GM23338 (cell line): Measurements from ENCODE around the gene KANK3. TPM values are rescaled to one million over a fixed set of nuclear protein-coding genes. Genes with fewer than 3 reads are reported as not detected.
A peak's percentile ranks its signal among the peaks of the same experiment; 100 is the strongest.

Experiments
- ATAC-seq: fragments of 200-7000 bp; cut with Tn5 transposase; 3 replicates; pipeline ENCODE4 v1.9.1; 2020
- DNase-seq: peaks from one replicate; pipeline ENCODE4 v3.0.0-alpha.2; 2015; ENCODE audit warnings: low spot score
- H2AFZ ChIP-seq: fragments of 200-600 bp; sonication (generic); 2 replicates; pipeline ENCODE4 v1.8.0; 2016; ENCODE audit warnings: antibody characterized with exemption, mild to moderate bottlenecking, moderate library complexity
- H3F3A ChIP-seq: fragments of 200-600 bp; sonication (generic); replicated peaks from 2 replicates; pipeline ENCODE4 v1.8.0; 2017; ENCODE audit warnings: antibody characterized with exemption, mixed run types, low read depth
- H3K27ac ChIP-seq: fragments of 200-600 bp; sonication (generic); 2 replicates; pipeline ENCODE4 v1.6.1; 2016; ENCODE audit warnings: low read depth
- H3K27me3 ChIP-seq: fragments of 200-600 bp; sonication (generic); 2 replicates; pipeline ENCODE4 v1.8.0; 2016; ENCODE audit warnings: mild to moderate bottlenecking, mixed run types, moderate library complexity; ENCODE audit not compliant: insufficient read depth
- H3K36me3 ChIP-seq: fragments of 200-600 bp; sonication (generic); 2 replicates; pipeline ENCODE4 v1.8.0; 2016; ENCODE audit warnings: mild to moderate bottlenecking; ENCODE audit not compliant: insufficient read depth
- H3K4me1 ChIP-seq: fragments of 200-600 bp; sonication (generic); 2 replicates; pipeline ENCODE4 v1.8.0; 2016; ENCODE audit warnings: mild to moderate bottlenecking, moderate library complexity; ENCODE audit not compliant: insufficient read depth
- H3K4me2 ChIP-seq: fragments of 200-600 bp; sonication (generic); 2 replicates; pipeline ENCODE4 v1.7.1; 2017; ENCODE audit warnings: mixed run types
- H3K4me3 ChIP-seq: fragments of 200-600 bp; sonication (generic); 2 replicates; pipeline ENCODE4 v1.6.1; 2016; ENCODE audit warnings: mixed run types
- H3K79me2 ChIP-seq: fragments of 200-600 bp; sonication (generic); replicated peaks from 2 replicates; pipeline ENCODE4 v1.8.0; 2017; ENCODE audit warnings: mild to moderate bottlenecking; ENCODE audit not compliant: insufficient read depth
- H3K9me2 ChIP-seq: fragments of 200-600 bp; sonication (generic); 2 replicates; pipeline ENCODE4 v1.8.0; 2017; ENCODE audit not compliant: insufficient read depth
- H4K20me1 ChIP-seq: fragments of 200-600 bp; sonication (generic); replicated peaks from 2 replicates; pipeline ENCODE4 v1.8.0; 2017; ENCODE audit warnings: mild to moderate bottlenecking; ENCODE audit not compliant: insufficient read depth
- H3K27ac Mint-ChIP-seq: 2 replicates; pipeline ENCODE4 v1.8.0; 2020; ENCODE audit warnings: inconsistent platforms, mild to moderate bottlenecking, moderate library complexity, mixed read lengths
- H3K27me3 Mint-ChIP-seq: 3 replicates; pipeline ENCODE4 v1.8.0; 2022; ENCODE audit warnings: low read depth, mild to moderate bottlenecking, moderate library complexity, mixed read lengths, inconsistent platforms; ENCODE audit not compliant: insufficient read depth, poor library complexity
- H3K36me3 Mint-ChIP-seq: 3 replicates; pipeline ENCODE4 v1.8.0; 2021; ENCODE audit warnings: low read depth, mild to moderate bottlenecking, inconsistent platforms, moderate library complexity, mixed read lengths
- H3K4me1 Mint-ChIP-seq: 3 replicates; pipeline ENCODE4 v1.8.0; 2020; ENCODE audit warnings: mild to moderate bottlenecking, inconsistent platforms, mixed read lengths
- H3K4me3 Mint-ChIP-seq: 3 replicates; pipeline ENCODE4 v1.8.0; 2021; ENCODE audit warnings: moderate library complexity, mild to moderate bottlenecking, inconsistent platforms, mixed read lengths
- H3K9me3 Mint-ChIP-seq: 3 replicates; pipeline ENCODE4 v1.8.0; 2020; ENCODE audit warnings: moderate library complexity, mild to moderate bottlenecking, inconsistent platforms, mixed read lengths
- CREB1 ChIP-seq: fragments of 250-450 bp; sonication (Bioruptor Pico); IDR thresholded peaks from 2 replicates; pipeline ENCODE4 v1.5.0; 2020; ENCODE audit warnings: low read depth, mild to moderate bottlenecking, moderate library complexity
- EZH2 ChIP-seq: fragments of 200-600 bp; sonication (generic); IDR thresholded peaks from one replicate; pipeline ENCODE4 v1.8.0; 2017; ENCODE audit warnings: antibody characterized with exemption, mild to moderate bottlenecking, low read depth; ENCODE audit not compliant: unreplicated experiment
- EZH2phosphoT487 ChIP-seq: fragments of 200-600 bp; sonication (generic); IDR thresholded peaks from one replicate; pipeline ENCODE4 v1.8.1; 2018; ENCODE audit warnings: antibody characterized with exemption; ENCODE audit not compliant: unreplicated experiment
- JUNB ChIP-seq: IDR thresholded peaks from one replicate; pipeline ENCODE4 v1.6.1; 2016; ENCODE audit warnings: antibody characterized with exemption; ENCODE audit not compliant: unreplicated experiment
- NANOG ChIP-seq: IDR thresholded peaks from 2 replicates; pipeline ENCODE4 v1.6.1; 2016; ENCODE audit warnings: antibody characterized with exemption, borderline replicate concordance
- POLR2AphosphoS5 ChIP-seq: IDR thresholded peaks from 2 replicates; pipeline ENCODE4 v1.6.1; 2016; ENCODE audit warnings: antibody characterized with exemption, low read depth
- REST ChIP-seq: IDR thresholded peaks from one replicate; pipeline ENCODE4 v1.6.1; 2018; ENCODE audit warnings: antibody characterized with exemption; ENCODE audit not compliant: unreplicated experiment
- STAT1 ChIP-seq: IDR thresholded peaks from one replicate; pipeline ENCODE4 v1.6.1; 2016; ENCODE audit warnings: antibody characterized with exemption; ENCODE audit not compliant: unreplicated experiment
- ZNF331 ChIP-seq: fragments of 250-450 bp; sonication (Bioruptor Pico); IDR thresholded peaks from 2 replicates; pipeline ENCODE4 v1.5.0; 2020; ENCODE audit warnings: low read depth, mild to moderate bottlenecking, moderate library complexity
- ZNF462 ChIP-seq: fragments of 250-450 bp; sonication (Bioruptor Pico); IDR thresholded peaks from 2 replicates; pipeline ENCODE4 v1.5.0; 2020; ENCODE audit warnings: mild to moderate bottlenecking, moderate library complexity
- polyA plus RNA-seq: library from polyadenylated mRNA; unstranded; fragments of >200 nt; fragmentation: Nextera tagmentation; extraction: Ambion mirVana; gene quantifications from 2 replicates; pipeline ENCODE4 v1.2.1, GENCODE V29; 2016
- total RNA-seq: library from RNA; depleted of rRNA; stranded (reverse); fragments of >200 nt; shearing (Covaris generic); gene quantifications from 2 replicates; pipeline ENCODE4 v1.2.3, GENCODE V29; 2014

Gene KANK3
- total and polyA plus RNA-seq, 2 experiments from 2014 or later = 2.0 to 9.3 TPM

GRCh38 chr19:8390617-8390981 is 47.5 kb upstream of the KANK3 start:
- TF ChIP-seq CREB1 (CRISPR knock-in tag) (0 out of 2 replicates have a peak, but pooled peaks have one; percentile 18), JUNB (no peak), ZNF462 (CRISPR knock-in tag) (no peak)
- peak overlapping the region; percentile 48; the same call in 1 of the 2 replicates for H3K27ac Mint-ChIP-seq

DNA sequence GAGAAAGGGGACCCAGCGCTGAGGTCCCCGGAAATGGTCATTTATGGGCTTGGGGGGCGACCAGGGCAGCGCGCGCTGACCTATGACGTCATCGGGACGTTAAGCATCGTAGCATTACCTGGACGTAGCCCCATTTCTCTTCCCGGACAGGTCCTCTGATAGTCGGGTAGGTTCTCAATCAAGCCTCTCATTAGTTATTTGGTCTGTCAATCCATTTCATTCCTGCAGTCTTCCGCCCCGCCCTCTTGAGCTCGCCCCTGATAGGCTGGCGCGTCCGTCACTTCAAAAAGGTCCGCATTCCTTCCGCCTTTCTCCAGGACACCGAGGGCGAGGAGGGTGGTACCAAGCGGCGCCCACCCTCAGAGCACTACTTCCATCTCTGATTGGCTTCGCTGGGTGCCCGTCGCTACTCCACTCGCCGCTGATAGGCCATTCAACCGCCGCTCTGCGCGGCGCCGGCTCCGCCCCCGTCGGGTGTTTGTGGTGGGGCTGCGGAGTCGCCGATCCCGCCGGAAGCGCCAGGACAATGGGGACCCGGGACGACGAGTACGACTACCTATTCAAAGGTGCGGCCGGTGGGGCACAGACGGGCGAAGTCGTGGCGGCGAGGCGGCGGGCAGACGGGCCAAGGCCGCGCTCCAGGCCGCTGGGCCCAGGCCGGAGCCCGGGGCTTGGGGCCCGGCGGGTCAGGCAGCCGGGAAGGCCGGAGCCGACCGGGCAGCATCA is 47.0 kb upstream of the KANK3 start, which contains the start of gene RAB11B:
Gene RAB11B (plus strand): TSS at position 470 of the 726 bp plus-strand sequence. CDS start 57 bp downstream, at position 527.
- H3K27ac Mint-ChIP-seq = peak within 1 kb of the TSS; percentile 100
- Histone ChIP-seq H3K4me1 (peaks cover 10% of the 10 kb centered on the region; the same call in 1 of the 2 replicates), H4K20me1 (peaks cover 18% of the 10 kb centered on the region), H3K27ac (peak within 1 kb of the TSS; percentile 97), H3K27me3 (no peaks in the 10 kb centered on the region), H3K9me2 (no peaks in the 10 kb centered on the region), H2AFZ (0 out of 2 replicates have a peak within 1 kb of the TSS, but pooled peaks have one; percentile 23), H3K4me2 (peak within 1 kb of the TSS; percentile 81), H3K36me3 (no peaks in the 10 kb centered on the region), H3K4me3 (peak within 1 kb of the TSS; percentile 66), H3F3A (peaks cover 6% of the 10 kb centered on the region; the same call in 1 of the 2 replicates), H3K79me2 (peaks cover 43% of the 10 kb centered on the region)
- peaks cover 21% of the 10 kb centered on the region for H3K36me3 Mint-ChIP-seq
- H3K27me3 Mint-ChIP-seq = peaks cover 12% of the 10 kb centered on the region
- DNase-seq (peak; percentile 100), ATAC-seq (peak; percentile 94)
- peak within 1 kb of the TSS; percentile 92 for H3K4me3 Mint-ChIP-seq
- H3K4me1 Mint-ChIP-seq = peaks cover 11% of the 10 kb centered on the region
- H3K9me3 Mint-ChIP-seq = peaks cover 20% of the 10 kb centered on the region
- no peak for TF ChIP-seq JUNB
- TF ChIP-seq REST = no peak
- no peak for TF ChIP-seq NANOG
- no peak for TF ChIP-seq EZH2
- peak; percentile 100 for TF ChIP-seq CREB1 (CRISPR knock-in tag)
- TF ChIP-seq ZNF331 (CRISPR knock-in tag) = peak; percentile 22; the same call in 1 of the 2 replicates
- TF ChIP-seq POLR2AphosphoS5 = peak; percentile 62
- TF ChIP-seq STAT1 = no peak
- no peak for TF ChIP-seq EZH2phosphoT487

More at GRCh38 chr19:8390617-8390981, 47.5 kb upstream of the KANK3 start:
- Histone ChIP-seq H3K27me3 (no peaks in the 10 kb centered on the region), H3K4me3 (peak overlapping the region; percentile 66), H4K20me1 (peaks cover 18% of the 10 kb centered on the region), H2AFZ (no peak overlapping the region), H3K36me3 (no peaks in the 10 kb centered on the region), H3K9me2 (no peaks in the 10 kb centered on the region), H3K4me1 (peaks cover 7% of the 10 kb centered on the region; the same call in 1 of the 2 replicates), H3K27ac (peak overlapping the region; percentile 97), H3K4me2 (peak overlapping the region; percentile 81), H3K79me2 (peaks cover 47% of the 10 kb centered on the region), H3F3A (peaks cover 8% of the 10 kb centered on the region; the same call in 1 of the 2 replicates)
- H3K36me3 Mint-ChIP-seq = peaks cover 21% of the 10 kb centered on the region
- H3K9me3 Mint-ChIP-seq = peaks cover 20% of the 10 kb centered on the region
- H3K4me1 Mint-ChIP-seq = peaks cover 9% of the 10 kb centered on the region
- peak overlapping the region; percentile 92 for H3K4me3 Mint-ChIP-seq
- peak; percentile 97 for DNase-seq
- peak; percentile 71 for ATAC-seq
- H3K27me3 Mint-ChIP-seq = peaks cover 12% of the 10 kb centered on the region
